Sigmoid colon (tissue), 3 donors: ENCODE measurements around the gene PRKG2.

ENCODE experiments used
- CTCF ChIP-seq, 4 experiments: fragments of 450-650 bp in 3 of 4; fragments of 200-600 bp in 1 of 4; IDR thresholded peaks; one replicate each; pipeline ENCODE4 v1.5.1; 2016 to 2019; ENCODE audit warnings: antibody characterized with exemption in 4 of 4, mild to moderate bottlenecking in 3 of 4, moderate library complexity in 2 of 4
- POLR2A ChIP-seq, 2 donors: fragments of 450-650 bp; IDR thresholded peaks; one replicate each; pipeline ENCODE4 v1.6.1; 2016; ENCODE audit warnings: antibody characterized with exemption in 2 of 2, mild to moderate bottlenecking in 2 of 2, moderate library complexity in 2 of 2

GRCh38 chr4:81162752-81163458 is 52.1 kb downstream of the PRKG2 start:
- TF ChIP-seq POLR2A (IDR thresholded peaks at IDR 0.05) (no peak), CTCF (IDR thresholded peaks at IDR 0.05) (no peak)
